WTC11 (cell line): ENCODE data around the gene ARAP1. TPM values are rescaled to one million over a fixed set of nuclear protein-coding genes. Genes with fewer than 3 reads are reported as not detected.

Experiments used
- ATAC-seq: fragments of 200-7000 bp; cut with Tn5 transposase; 2 replicates; pipeline ENCODE4 v1.10.0; 2021; ENCODE audit warnings: mild to moderate bottlenecking, moderate library complexity
- CTCF ChIA-PET: fragments of 300-600 bp; sonication (Branson Sonifier 250); formaldehyde crosslinking; loops from one replicate; lab custom pipeline; 2021; ENCODE audit warnings: antibody characterized with exemption; lab: Charles Lee
- POLR2A ChIA-PET: fragments of 350-600 bp; sonication (Branson Sonifier 250); formaldehyde crosslinking; loops from one replicate; lab custom pipeline; 2021; ENCODE audit warnings: antibody characterized with exemption; lab: Charles Lee
- DNase-seq: peaks from one replicate; pipeline ENCODE4 v3.0.0; 2021; ENCODE audit warnings: low spot score
- H3K27ac Mint-ChIP-seq: 2 replicates; pipeline ENCODE4 v1.8.0; 2021; ENCODE audit warnings: mixed read lengths
- H3K27me3 Mint-ChIP-seq: 2 replicates; pipeline ENCODE4 v1.8.0; 2021; ENCODE audit warnings: low read depth, mild to moderate bottlenecking, moderate library complexity, mixed read lengths
- H3K36me3 Mint-ChIP-seq: 2 replicates; pipeline ENCODE4 v1.8.0; 2021; ENCODE audit warnings: mixed read lengths
- H3K4me1 Mint-ChIP-seq: 2 replicates; pipeline ENCODE4 v1.8.0; 2022; ENCODE audit warnings: mixed read lengths
- H3K4me3 Mint-ChIP-seq: 2 replicates; pipeline ENCODE4 v1.8.0; 2021; ENCODE audit warnings: mild to moderate bottlenecking, moderate library complexity, mixed read lengths
- H3K9me3 Mint-ChIP-seq: 2 replicates; pipeline ENCODE4 v1.8.0; 2021; ENCODE audit warnings: mixed read lengths
- CDX4 ChIP-seq: fragments of 250-450 bp; sonication (Bioruptor Pico); IDR thresholded peaks from 2 replicates; pipeline ENCODE4 v1.9.0; 2021; ENCODE audit warnings: moderate library complexity, mild to moderate bottlenecking, inconsistent platforms, borderline replicate concordance
- EMX1 ChIP-seq: fragments of 250-450 bp; sonication (Bioruptor Pico); IDR thresholded peaks from 2 replicates; pipeline ENCODE4 v1.8.0; 2021; ENCODE audit warnings: mild to moderate bottlenecking
- HMGXB4 ChIP-seq: sonication (generic); formaldehyde crosslinking; IDR thresholded peaks from 2 replicates; pipeline ENCODE4 v1.8.1; 2023; ENCODE audit warnings: mild to moderate bottlenecking, moderate library complexity, missing genetic modification reagents
- MYBL2 ChIP-seq: sonication (generic); formaldehyde crosslinking; IDR thresholded peaks from 2 replicates; pipeline ENCODE4 v1.8.1; 2023; ENCODE audit warnings: mild to moderate bottlenecking, moderate library complexity, missing genetic modification reagents
- OVOL2 ChIP-seq: fragments of 250-450 bp; sonication (Bioruptor Pico); IDR thresholded peaks from 2 replicates; pipeline ENCODE4 v1.9.0; 2021; ENCODE audit warnings: mild to moderate bottlenecking, borderline replicate concordance
- PREB ChIP-seq: sonication (generic); formaldehyde crosslinking; IDR thresholded peaks from 2 replicates; pipeline ENCODE4 v1.8.1; 2022; ENCODE audit warnings: mild to moderate bottlenecking, missing genetic modification reagents, moderate library complexity, borderline replicate concordance
- PRRX2 ChIP-seq: fragments of 250-450 bp; sonication (Bioruptor Pico); IDR thresholded peaks from 2 replicates; pipeline ENCODE4 v1.8.0; 2021; ENCODE audit warnings: mild to moderate bottlenecking
- TEAD1 ChIP-seq: sonication (generic); formaldehyde crosslinking; IDR thresholded peaks from 2 replicates; pipeline ENCODE4 v1.8.0; 2022; ENCODE audit warnings: mild to moderate bottlenecking, missing genetic modification reagents
- TEAD4 ChIP-seq: sonication (generic); formaldehyde crosslinking; IDR thresholded peaks from 2 replicates; pipeline ENCODE4 v1.8.0; 2022; ENCODE audit warnings: mild to moderate bottlenecking, missing genetic modification reagents
- ZNF138 ChIP-seq: sonication (generic); formaldehyde crosslinking; conservative IDR thresholded peaks from 2 replicates; pipeline ENCODE4 v1.8.1; 2022; ENCODE audit warnings: mild to moderate bottlenecking, moderate library complexity, missing genetic modification reagents
- ZNF263 ChIP-seq: sonication (generic); formaldehyde crosslinking; IDR thresholded peaks from 2 replicates; pipeline ENCODE4 v1.8.1; 2022; ENCODE audit warnings: low read depth, mild to moderate bottlenecking, moderate library complexity, missing genetic modification reagents
- ZNF317 ChIP-seq: sonication (generic); formaldehyde crosslinking; IDR thresholded peaks from 2 replicates; pipeline ENCODE4 v1.8.1; 2023; ENCODE audit warnings: low read depth, mild to moderate bottlenecking, moderate library complexity, missing genetic modification reagents, borderline replicate concordance
- ZNF396 ChIP-seq: fragments of 250-450 bp; sonication (Bioruptor Pico); IDR thresholded peaks from 2 replicates; pipeline ENCODE4 v1.8.0; 2021; ENCODE audit warnings: mild to moderate bottlenecking, moderate library complexity, borderline replicate concordance
- ZNF425 ChIP-seq: fragments of 250-450 bp; sonication (Bioruptor Pico); conservative IDR thresholded peaks from 2 replicates; pipeline ENCODE4 v1.9.0; 2021; ENCODE audit warnings: mild to moderate bottlenecking
- ZNF512 ChIP-seq: sonication (generic); formaldehyde crosslinking; IDR thresholded peaks from 2 replicates; pipeline ENCODE4 v1.8.1; 2022; ENCODE audit warnings: missing genetic modification reagents, borderline replicate concordance
- ZNF532 ChIP-seq: fragments of 250-450 bp; sonication (Bioruptor Pico); IDR thresholded peaks from 2 replicates; pipeline ENCODE4 v1.9.0; 2021; ENCODE audit warnings: mild to moderate bottlenecking, borderline replicate concordance
- total RNA-seq: library from RNA; stranded (reverse); gene quantifications from 3 replicates; pipeline ENCODE4 v1.2.3, GENCODE V29; 2021
- TF ChIP-seq, protein P1 (sequence below): sonication (generic); formaldehyde crosslinking; IDR thresholded peaks from 2 replicates; pipeline ENCODE4 v1.8.0; 2022; ENCODE audit warnings: mild to moderate bottlenecking, missing genetic modification reagents
- TF ChIP-seq, protein P2 (sequence below): sonication (generic); formaldehyde crosslinking; IDR thresholded peaks from 2 replicates; pipeline ENCODE4 v1.8.0; 2022; ENCODE audit warnings: mild to moderate bottlenecking, missing genetic modification reagents
- TF ChIP-seq, protein P3 (sequence below): sonication (generic); formaldehyde crosslinking; IDR thresholded peaks from 2 replicates; pipeline ENCODE4 v1.8.1; 2022; ENCODE audit warnings: low read depth, missing genetic modification reagents, borderline replicate concordance

ARAP1 gene
- total RNA-seq, 1 experiment from 2014 or later = 98.8 TPM

- ChIA-PET POLR2A (no interaction called here), CTCF (interaction anchor here (1.2 to 1.6 kb wide), 3 partner anchors 11 to 515 kb away, joined by 3 to 6 read pairs (median 5); no protein-coding TSS in a partner anchor)
- no peaks in the 10 kb centered on the region for H3K36me3 Mint-ChIP-seq
- H3K27ac Mint-ChIP-seq = peak overlapping the region; percentile 95
- ATAC-seq (no peak), DNase-seq (no peak)
- H3K27me3 Mint-ChIP-seq = no peaks in the 10 kb centered on the region
- H3K4me3 Mint-ChIP-seq = no peak overlapping the region
- peaks cover 9% of the 10 kb centered on the region for H3K4me1 Mint-ChIP-seq
- TF ChIP-seq OVOL2 = no peak
- no peak for TF ChIP-seq MYBL2
- TF ChIP-seq, protein P1, sequence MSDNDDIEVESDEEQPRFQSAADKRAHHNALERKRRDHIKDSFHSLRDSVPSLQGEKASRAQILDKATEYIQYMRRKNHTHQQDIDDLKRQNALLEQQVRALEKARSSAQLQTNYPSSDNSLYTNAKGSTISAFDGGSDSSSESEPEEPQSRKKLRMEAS (CRISPR knock-in tag) = no peak
- no peak for TF ChIP-seq ZNF263 (CRISPR knock-in tag)
- TF ChIP-seq PREB (CRISPR knock-in tag) = no peak
- no peaks in the 10 kb centered on the region for H3K9me3 Mint-ChIP-seq
Measured at GRCh38 chr11:72721689-72722049, 30.5 kb downstream of the ARAP1 start.

- Mint-ChIP-seq H3K9me3 (no peaks in the 10 kb centered on the region), H3K4me3 (no peak overlapping the region), H3K27me3 (no peaks in the 10 kb centered on the region), H3K27ac (no peak overlapping the region), H3K4me1 (peaks cover 9% of the 10 kb centered on the region), H3K36me3 (no peaks in the 10 kb centered on the region)
- DNase-seq (no peak), ATAC-seq (no peak)
- CTCF ChIA-PET = interaction anchor here (1.0 to 1.4 kb wide), 2 partner anchors 37 to 72 kb away, joined by 3 to 4 read pairs; no protein-coding TSS in a partner anchor
- POLR2A ChIA-PET = no interaction called here
- TF ChIP-seq TEAD1 (CRISPR knock-in tag) (no peak), HMGXB4 (CRISPR knock-in tag) (no peak), ZNF317 (CRISPR knock-in tag) (no peak), CDX4 (CRISPR knock-in tag) (no peak), ZNF138 (no peak), TEAD4 (no peak), ZNF263 (CRISPR knock-in tag) (no peak), ZNF396 (CRISPR knock-in tag) (no peak), ZNF532 (CRISPR knock-in tag) (no peak), ZNF425 (CRISPR knock-in tag) (no peak), ZNF512 (no peak), EMX1 (CRISPR knock-in tag) (no peak), PRRX2 (CRISPR knock-in tag) (no peak)
- TF ChIP-seq, protein P2, sequence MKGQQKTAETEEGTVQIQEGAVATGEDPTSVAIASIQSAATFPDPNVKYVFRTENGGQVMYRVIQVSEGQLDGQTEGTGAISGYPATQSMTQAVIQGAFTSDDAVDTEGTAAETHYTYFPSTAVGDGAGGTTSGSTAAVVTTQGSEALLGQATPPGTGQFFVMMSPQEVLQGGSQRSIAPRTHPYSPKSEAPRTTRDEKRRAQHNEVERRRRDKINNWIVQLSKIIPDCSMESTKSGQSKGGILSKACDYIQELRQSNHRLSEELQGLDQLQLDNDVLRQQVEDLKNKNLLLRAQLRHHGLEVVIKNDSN (CRISPR knock-in tag) = no peak
- TF ChIP-seq, protein P3, sequence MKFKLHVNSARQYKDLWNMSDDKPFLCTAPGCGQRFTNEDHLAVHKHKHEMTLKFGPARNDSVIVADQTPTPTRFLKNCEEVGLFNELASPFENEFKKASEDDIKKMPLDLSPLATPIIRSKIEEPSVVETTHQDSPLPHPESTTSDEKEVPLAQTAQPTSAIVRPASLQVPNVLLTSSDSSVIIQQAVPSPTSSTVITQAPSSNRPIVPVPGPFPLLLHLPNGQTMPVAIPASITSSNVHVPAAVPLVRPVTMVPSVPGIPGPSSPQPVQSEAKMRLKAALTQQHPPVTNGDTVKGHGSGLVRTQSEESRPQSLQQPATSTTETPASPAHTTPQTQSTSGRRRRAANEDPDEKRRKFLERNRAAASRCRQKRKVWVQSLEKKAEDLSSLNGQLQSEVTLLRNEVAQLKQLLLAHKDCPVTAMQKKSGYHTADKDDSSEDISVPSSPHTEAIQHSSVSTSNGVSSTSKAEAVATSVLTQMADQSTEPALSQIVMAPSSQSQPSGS = no peak
Measured at GRCh38 chr11:72721276-72721675, 30.9 kb downstream of the ARAP1 start.
